ENCODE data around the gene SEMA5B. TPM values are rescaled to one million over a fixed set of nuclear protein-coding genes. Genes with fewer than 3 reads are reported as not detected.
A peak's percentile ranks its signal among the peaks of the same experiment; 100 is the strongest.

The SEMA5B gene
- polyA plus RNA-seq, 1 of the 3 experiments (the other 2 are of a cell fraction), result 0.43 TPM

DNA sequence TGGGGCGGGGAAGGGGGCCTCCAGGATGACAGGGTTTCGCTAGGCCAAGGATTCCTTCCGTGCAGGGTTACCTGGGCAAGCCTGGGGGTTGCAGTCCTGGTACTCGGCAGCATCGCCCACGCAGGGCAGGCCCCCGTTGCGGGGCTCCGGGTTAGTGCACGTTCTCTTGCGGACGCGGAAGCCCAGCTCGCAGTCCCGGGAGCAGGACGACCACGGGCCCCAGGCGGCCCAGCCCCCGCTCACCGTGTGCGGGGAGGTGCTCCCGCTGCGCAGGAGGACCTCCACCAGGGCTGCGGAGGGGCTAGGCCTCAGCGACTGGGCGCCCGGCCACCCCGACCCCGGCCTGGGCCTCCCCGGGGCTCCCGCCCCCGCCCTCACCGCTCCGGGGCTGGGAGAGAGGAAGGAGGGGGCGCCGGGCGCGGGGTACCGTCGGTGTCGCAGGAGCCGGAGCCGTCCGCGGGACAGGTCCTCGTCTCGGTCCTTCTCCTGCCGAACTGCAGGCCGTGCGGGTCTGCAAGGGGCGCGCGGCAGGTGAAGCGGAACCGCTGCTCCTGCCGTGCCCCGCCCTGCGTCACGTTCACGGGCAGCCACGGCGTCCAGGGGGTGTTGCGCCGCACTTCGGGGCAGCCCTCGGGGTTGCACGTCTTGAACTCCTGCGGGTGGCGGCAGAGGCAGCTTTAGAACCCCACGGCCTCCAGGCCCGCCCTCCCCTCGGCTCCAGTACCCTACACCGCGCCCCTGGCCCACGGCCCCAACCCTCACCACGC lies 114.6 kb downstream of the SEMA5B start:
- no peaks in the 10 kb centered on the region for H3K79me2 ChIP-seq (ENCODE audit: insufficient read depth)
- H3K27me3 ChIP-seq (ENCODE audit: insufficient read depth), result no peaks in the 10 kb centered on the region
- no peaks in the 10 kb centered on the region for H4K20me1 ChIP-seq (ENCODE audit: insufficient read depth)
- H3K9me3 ChIP-seq, result no peaks in the 10 kb centered on the region
- no peaks in the 10 kb centered on the region for H3F3A ChIP-seq (replicated peaks; ENCODE audit: insufficient read depth)
- CTCF ChIA-PET, result no interaction called here
- no peaks in the 10 kb centered on the region for H3K9me2 ChIP-seq
- peak; percentile 24 for DNase-seq
- TF ChIP-seq ELF1 (IDR thresholded peaks at IDR 0.05), result no peak
- no peak for TF ChIP-seq FOXJ3 (CRISPR knock-in tag; IDR thresholded peaks at IDR 0.05)
- no peak for TF ChIP-seq MEF2A (IDR thresholded peaks at IDR 0.05; ENCODE audit: borderline replicate concordance, low read depth)
- no peak for TF ChIP-seq RAD21 (IDR thresholded peaks at IDR 0.05; ENCODE audit: low read length)
- TF ChIP-seq, protein P1, sequence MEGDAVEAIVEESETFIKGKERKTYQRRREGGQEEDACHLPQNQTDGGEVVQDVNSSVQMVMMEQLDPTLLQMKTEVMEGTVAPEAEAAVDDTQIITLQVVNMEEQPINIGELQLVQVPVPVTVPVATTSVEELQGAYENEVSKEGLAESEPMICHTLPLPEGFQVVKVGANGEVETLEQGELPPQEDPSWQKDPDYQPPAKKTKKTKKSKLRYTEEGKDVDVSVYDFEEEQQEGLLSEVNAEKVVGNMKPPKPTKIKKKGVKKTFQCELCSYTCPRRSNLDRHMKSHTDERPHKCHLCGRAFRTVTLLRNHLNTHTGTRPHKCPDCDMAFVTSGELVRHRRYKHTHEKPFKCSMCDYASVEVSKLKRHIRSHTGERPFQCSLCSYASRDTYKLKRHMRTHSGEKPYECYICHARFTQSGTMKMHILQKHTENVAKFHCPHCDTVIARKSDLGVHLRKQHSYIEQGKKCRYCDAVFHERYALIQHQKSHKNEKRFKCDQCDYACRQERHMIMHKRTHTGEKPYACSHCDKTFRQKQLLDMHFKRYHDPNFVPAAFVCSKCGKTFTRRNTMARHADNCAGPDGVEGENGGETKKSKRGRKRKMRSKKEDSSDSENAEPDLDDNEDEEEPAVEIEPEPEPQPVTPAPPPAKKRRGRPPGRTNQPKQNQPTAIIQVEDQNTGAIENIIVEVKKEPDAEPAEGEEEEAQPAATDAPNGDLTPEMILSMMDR (IDR thresholded peaks at IDR 0.05), result no peak
- no peak for TF ChIP-seq RCOR1 (IDR thresholded peaks at IDR 0.05; ENCODE audit: low read length)
- TF ChIP-seq MXI1 (IDR thresholded peaks at IDR 0.05; ENCODE audit: low read depth, low read length), result no peak
- no peak for TF ChIP-seq NFIC (IDR thresholded peaks at IDR 0.05; ENCODE audit: borderline replicate concordance)
- TF ChIP-seq GATA2 (CRISPR knock-in tag; IDR thresholded peaks at IDR 0.05), result no peak
- no peak for TF ChIP-seq CHD2 (IDR thresholded peaks at IDR 0.05; ENCODE audit: low read length, partially characterized antibody)
- no peak for TF ChIP-seq EZH2phosphoT487 (IDR thresholded peaks at IDR 0.05; ENCODE audit: borderline replicate concordance, low read depth)
- no peak for TF ChIP-seq TAF1 (IDR thresholded peaks at IDR 0.05; ENCODE audit: borderline replicate concordance, low read depth, low read length)
- TF ChIP-seq FOXM1 (IDR thresholded peaks at IDR 0.05; ENCODE audit: low read depth), result no peak
- no peaks in the 10 kb centered on the region for H3K4me1 ChIP-seq (ENCODE audit: control insufficient read depth in 1 of 2, insufficient read depth in 2 of 2, low read depth in 1 of 2, low read length in 1 of 2)
- WGBS (ENCODE audit: low lambda C conversion rate), result 83% methylated on average over 15 of the region's 76 CpGs
- H3K9ac ChIP-seq, result no peak overlapping the region
- H3K4me2 ChIP-seq, result no peak overlapping the region
- POLR2A ChIA-PET, result no interaction called here
- no peak overlapping the region for H2AFZ ChIP-seq (ENCODE audit: low read depth)
- no peak overlapping the region for H3K4me3 ChIP-seq (ENCODE audit: low read depth in 2 of 2, low read length in 1 of 2)
- H3K36me3 ChIP-seq (replicated peaks in 1 of 2; ENCODE audit: control insufficient read depth in 1 of 2, insufficient read depth in 2 of 2, low read length in 1 of 2), result no peaks in the 10 kb centered on the region
- no peak overlapping the region for H3K27ac ChIP-seq (ENCODE audit: low read depth in 2 of 2, low read length in 1 of 2)

- 87% methylated on average over 9 of the region's 16 CpGs for WGBS (ENCODE audit: low lambda C conversion rate)
- TF ChIP-seq TEAD4 (IDR thresholded peaks at IDR 0.05; ENCODE audit: borderline replicate concordance, insufficient read depth) (no peak), FOXM1 (IDR thresholded peaks at IDR 0.05; ENCODE audit: low read depth) (no peak), TCF12 (IDR thresholded peaks at IDR 0.05) (no peak), POLR2AphosphoS5 (IDR thresholded peaks at IDR 0.05; ENCODE audit: low read depth, low read length) (no peak), JUND (IDR thresholded peaks at IDR 0.05) (no peak), USF2 (IDR thresholded peaks at IDR 0.05; ENCODE audit: borderline replicate concordance, low read depth, low read length) (no peak), RFX5 (IDR thresholded peaks at IDR 0.05; ENCODE audit: low read length) (no peak), RCOR1 (IDR thresholded peaks at IDR 0.05; ENCODE audit: low read length) (no peak), NFIC (IDR thresholded peaks at IDR 0.05; ENCODE audit: borderline replicate concordance) (no peak), SMC3 (IDR thresholded peaks at IDR 0.05; ENCODE audit: low read depth, low read length) (no peak), REST (IDR thresholded peaks at IDR 0.05; ENCODE audit: low read depth, low read length) (no peak), SIN3A (IDR thresholded peaks at IDR 0.05; ENCODE audit: borderline replicate concordance, low read depth, low read length) (no peak)
- TF ChIP-seq, protein P2, sequence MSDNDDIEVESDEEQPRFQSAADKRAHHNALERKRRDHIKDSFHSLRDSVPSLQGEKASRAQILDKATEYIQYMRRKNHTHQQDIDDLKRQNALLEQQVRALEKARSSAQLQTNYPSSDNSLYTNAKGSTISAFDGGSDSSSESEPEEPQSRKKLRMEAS (IDR thresholded peaks at IDR 0.05; ENCODE audit: low read depth), result no peak
These were observed 115.7 kb downstream of the SEMA5B start for GRCh38 chr3:122911901-122912300.

More at GRCh38 chr3:122911901-122912300, 115.7 kb downstream of the SEMA5B start:
- Histone ChIP-seq H2AFZ (ENCODE audit: low read depth) (no peak overlapping the region), H3K9me2 (no peaks in the 10 kb centered on the region), H3K4me1 (ENCODE audit: control insufficient read depth in 1 of 2, insufficient read depth in 2 of 2, low read depth in 1 of 2, low read length in 1 of 2) (no peaks in the 10 kb centered on the region), H3K4me2 (no peak overlapping the region), H3K27ac (ENCODE audit: low read depth in 2 of 2, low read length in 1 of 2) (no peak overlapping the region), H3K9ac (no peak overlapping the region), H3K36me3 (replicated peaks in 1 of 2; ENCODE audit: control insufficient read depth in 1 of 2, insufficient read depth in 2 of 2, low read length in 1 of 2) (no peaks in the 10 kb centered on the region), H4K20me1 (ENCODE audit: insufficient read depth) (no peaks in the 10 kb centered on the region), H3F3A (replicated peaks; ENCODE audit: insufficient read depth) (no peaks in the 10 kb centered on the region), H3K9me3 (no peaks in the 10 kb centered on the region), H3K27me3 (ENCODE audit: insufficient read depth) (no peaks in the 10 kb centered on the region), H3K4me3 (ENCODE audit: low read depth in 2 of 2, low read length in 1 of 2) (no peak overlapping the region), H3K79me2 (ENCODE audit: insufficient read depth) (no peaks in the 10 kb centered on the region)
- DNase-seq, result no peak
- ChIA-PET CTCF (interaction anchor here (0.6 kb wide), 1 partner anchor 593 kb away, joined by 4 read pairs; no protein-coding TSS in a partner anchor), POLR2A (no interaction called here)
